SU-DHL-6 (cell line): ENCODE measurements around the gene COX15.

Source experiments
- H2AFZ ChIP-seq: fragments of 200-600 bp; sonication (generic); 2 replicates; pipeline ENCODE4 v1.6.1; 2014; ENCODE audit warnings: low read depth, mild to moderate bottlenecking, moderate library complexity, mixed read lengths, antibody characterized with exemption, low read length; ENCODE audit not compliant: severe bottlenecking
- H3F3A ChIP-seq: fragments of 200-600 bp; shearing (Covaris generic); 2 replicates; pipeline ENCODE4 v1.6.0; 2016; ENCODE audit warnings: antibody characterized with exemption, mild to moderate bottlenecking; ENCODE audit not compliant: insufficient read depth
- H3K27ac ChIP-seq: fragments of 200-600 bp; sonication (generic); 2 replicates; pipeline ENCODE4 v1.5.1; 2016; ENCODE audit warnings: low read depth, mild to moderate bottlenecking, low read length, moderate library complexity, mixed read lengths
- H3K27me3 ChIP-seq: fragments of 200-600 bp; sonication (generic), shearing (Covaris generic); 2 replicates; pipeline ENCODE4 v1.6.0; 2014; ENCODE audit warnings: mild to moderate bottlenecking, low read length
- H3K36me3 ChIP-seq: fragments of 200-600 bp; sonication (generic); 2 replicates; pipeline ENCODE4 v1.6.1; 2014; ENCODE audit warnings: mild to moderate bottlenecking, low read length, mixed read lengths
- H3K4me2 ChIP-seq: fragments of 300-600, 200-600 bp; shearing (Covaris generic), sonication (generic); 2 replicates; pipeline ENCODE4 v1.6.0; 2014; ENCODE audit warnings: low read length, low read depth, mild to moderate bottlenecking; ENCODE audit not compliant: poor library complexity, severe bottlenecking
- H3K4me3 ChIP-seq: fragments of 200-600 bp; sonication (generic); 2 replicates; pipeline ENCODE4 v1.5.1; 2014; ENCODE audit warnings: antibody characterized with exemption, low read length, mild to moderate bottlenecking, mixed read lengths; ENCODE audit not compliant: insufficient read depth, poor library complexity, severe bottlenecking
- H3K79me2 ChIP-seq: fragments of 200-600 bp; sonication (generic); 2 replicates; pipeline ENCODE4 v1.6.1; 2014; ENCODE audit warnings: mild to moderate bottlenecking, low read length, moderate library complexity; ENCODE audit not compliant: insufficient read depth
- H3K9ac ChIP-seq: fragments of 200-600 bp; sonication (generic); 2 replicates; pipeline ENCODE4 v1.7.0; 2014; ENCODE audit warnings: mild to moderate bottlenecking, low read length
- H3K9me2 ChIP-seq: fragments of 200-600 bp; sonication (generic); replicated peaks from 2 replicates; pipeline ENCODE4 v1.6.1; 2014; ENCODE audit warnings: low read length; ENCODE audit not compliant: insufficient read depth
- H3K9me3 ChIP-seq: fragments of 200-600 bp; sonication (generic); 2 replicates; pipeline ENCODE4 v1.6.1; 2014; ENCODE audit warnings: low read length, mixed read lengths; ENCODE audit not compliant: insufficient read depth
- H4K20me1 ChIP-seq: fragments of 200-600 bp; sonication (generic); 2 replicates; pipeline ENCODE4 v1.6.1; 2014; ENCODE audit warnings: low read depth, mild to moderate bottlenecking, antibody characterized with exemption, low read length, moderate library complexity, mixed read lengths
- CTCF ChIP-seq: fragments of 200-600 bp; sonication (generic); IDR thresholded peaks from one replicate; pipeline ENCODE4 v1.5.1; 2017; ENCODE audit warnings: antibody characterized with exemption, mild to moderate bottlenecking, low read length, moderate library complexity; ENCODE audit not compliant: insufficient read depth, poor library complexity, severe bottlenecking
- EZH2phosphoT487 ChIP-seq: fragments of 200-600 bp; sonication (generic), shearing (Covaris generic); conservative IDR thresholded peaks from 2 replicates; pipeline ENCODE4 v1.6.1; 2018; ENCODE audit warnings: mild to moderate bottlenecking, antibody characterized with exemption, low read length, moderate library complexity, mixed read lengths

The COX15 gene

GRCh38 chr10:99765672-99766301 is 33.9 kb upstream of the COX15 start:
- Histone ChIP-seq H3K79me2 (no peaks in the 10 kb centered on the region), H3F3A (peaks cover 6% of the 10 kb centered on the region; the same call in 1 of the 2 replicates), H3K4me3 (no peak overlapping the region), H3K27ac (no peak overlapping the region), H3K36me3 (0 out of 2 replicates have a peak, but pooled peaks cover 6% of the 10 kb centered on the region), H3K9me3 (no peaks in the 10 kb centered on the region), H3K9ac (no peak overlapping the region), H4K20me1 (no peaks in the 10 kb centered on the region), H3K4me2 (no peak overlapping the region), H2AFZ (no peak overlapping the region), H3K9me2 (no peaks in the 10 kb centered on the region), H3K27me3 (no peaks in the 10 kb centered on the region)
- TF ChIP-seq EZH2phosphoT487 = no peak
- TF ChIP-seq CTCF = no peak

- Histone ChIP-seq H3K9ac (no peak overlapping the region), H3K4me3 (no peak overlapping the region), H3K36me3 (peaks cover 28% of the 10 kb centered on the region; the same call in 1 of the 2 replicates), H4K20me1 (no peaks in the 10 kb centered on the region), H2AFZ (no peak overlapping the region), H3K9me2 (no peaks in the 10 kb centered on the region), H3K4me2 (no peak overlapping the region), H3F3A (peaks cover 6% of the 10 kb centered on the region; the same call in 1 of the 2 replicates), H3K27me3 (no peaks in the 10 kb centered on the region), H3K79me2 (no peaks in the 10 kb centered on the region), H3K27ac (no peak overlapping the region), H3K9me3 (no peaks in the 10 kb centered on the region)
- TF ChIP-seq EZH2phosphoT487 (no peak), CTCF (no peak)
Observed at GRCh38 chr10:99761365-99761764, 29.4 kb upstream of the COX15 start.

DNA sequence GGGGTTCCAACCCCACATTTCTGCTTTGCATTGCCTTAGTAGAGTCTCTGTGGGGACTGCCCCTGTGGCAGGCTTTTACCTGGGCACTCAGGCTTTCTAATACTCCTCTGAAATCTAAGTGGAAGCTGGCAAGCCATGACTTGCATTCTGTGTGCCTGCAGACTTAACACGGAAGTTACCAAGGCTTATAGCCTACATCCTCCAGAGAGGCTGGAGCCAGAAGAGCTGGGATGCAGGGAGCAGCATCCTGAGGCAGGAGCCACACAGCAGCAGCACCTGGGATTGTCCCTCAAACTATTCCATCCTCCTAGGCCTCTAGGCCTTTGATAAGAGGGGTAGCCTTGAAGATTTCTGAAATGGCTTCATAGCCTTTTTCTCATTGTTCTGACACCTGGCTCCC is 28.4 kb upstream of the COX15 start:
- H3K4me2 ChIP-seq = no peak overlapping the region
- no peak overlapping the region for H3K9ac ChIP-seq
- H4K20me1 ChIP-seq = no peaks in the 10 kb centered on the region
- no peaks in the 10 kb centered on the region for H3K27me3 ChIP-seq
- H3K27ac ChIP-seq = no peak overlapping the region
- H3K9me2 ChIP-seq = no peaks in the 10 kb centered on the region
- no peak overlapping the region for H3K4me3 ChIP-seq
- H3K79me2 ChIP-seq = no peaks in the 10 kb centered on the region
- H3F3A ChIP-seq = peaks cover 6% of the 10 kb centered on the region; the same call in 1 of the 2 replicates
- H2AFZ ChIP-seq = no peak overlapping the region
- no peaks in the 10 kb centered on the region for H3K9me3 ChIP-seq
- no peak for TF ChIP-seq EZH2phosphoT487
- no peak for TF ChIP-seq CTCF
- peaks cover 38% of the 10 kb centered on the region; the same call in 1 of the 2 replicates for H3K36me3 ChIP-seq
